Endothelial cell of umbilical vein (primary cell): Measurements from ENCODE around the gene PCBD1. TPM values are rescaled to one million over a fixed set of nuclear protein-coding genes. Genes with fewer than 3 reads are reported as not detected.

Source experiments
- BruUV-seq: library from RNA; stranded (reverse); fragments of 400-500 nt; replicated peaks from 2 replicates; lab custom pipeline; 2021; lab: Mats Ljungman, UMichigan
- CTCF ChIA-PET: fragments of 300-600, 350-600 bp; sonication (Branson Sonifier 250); formaldehyde crosslinking; loops from one replicate; lab custom pipeline; 2021; ENCODE audit warnings: antibody characterized with exemption, inconsistent platforms; lab: Charles Lee
- POLR2A ChIA-PET: fragments of 300-600, 350-600 bp; sonication (Branson Sonifier 250); formaldehyde crosslinking; loops from one replicate; lab custom pipeline; 2021; ENCODE audit warnings: antibody characterized with exemption, inconsistent platforms; lab: Charles Lee
- DNase-seq: peaks from one replicate; pipeline ENCODE4 v3.0.0-alpha.2; 2011; ENCODE audit warnings: low read depth, low spot score
- FAIRE-seq: peaks from 2 replicates; lab custom pipeline; 2011; peaks lifted over from hg19 to GRCh38; lab: Jason Lieb, UNC
- H2AFZ ChIP-seq: 2 replicates; pipeline ENCODE4 v1.6.0; 2012; ENCODE audit warnings: low read depth, low read length, control low read depth, inconsistent platforms
- H3K27ac ChIP-seq: 2 replicates; pipeline ENCODE4 v1.5.1; 2011; ENCODE audit warnings: low read depth, mild to moderate bottlenecking, control low read depth, low read length, moderate library complexity; ENCODE audit not compliant: insufficient read depth
- H3K27me3 ChIP-seq, 2 experiments: 2 replicates each; pipeline versions ENCODE4 v1.6.0 to v1.6.1; 2011; ENCODE audit warnings: low read length in 2 of 2, mixed read lengths in 1 of 2; ENCODE audit not compliant: control insufficient read depth in 2 of 2, insufficient read depth in 2 of 2
- H3K36me3 ChIP-seq, 2 experiments: 2 replicates in 1 of 2; 3 replicates in 1 of 2; pipeline ENCODE4 v1.5.1; 2011; ENCODE audit warnings: low read length in 2 of 2, mild to moderate bottlenecking in 1 of 2, moderate library complexity in 1 of 2; ENCODE audit not compliant: control insufficient read depth in 2 of 2, insufficient read depth in 2 of 2; ENCODE audit errors: extremely low read depth in 1 of 2
- H3K4me1 ChIP-seq: 3 replicates; pipeline ENCODE4 v1.5.1; 2011; ENCODE audit warnings: mild to moderate bottlenecking, low read length; ENCODE audit not compliant: control insufficient read depth, insufficient read depth; ENCODE audit errors: extremely low read depth
- H3K4me2 ChIP-seq: 2 replicates; pipeline ENCODE4 v1.6.1; 2011; ENCODE audit warnings: low read length, control low read depth, mixed read lengths; ENCODE audit not compliant: insufficient read depth
- H3K4me3 ChIP-seq, 3 experiments: fragments of 200-600 bp in 1 of 3; sonication (generic), shearing (Covaris generic) in 1 of 3; replicated peaks in 1 of 3; 2 replicates each; pipeline ENCODE4 v1.5.1; 2011 to 2016; ENCODE audit warnings: control low read depth in 3 of 3, low read length in 3 of 3, mild to moderate bottlenecking in 2 of 3, inconsistent platforms in 1 of 3, low read depth in 1 of 3, moderate library complexity in 1 of 3; ENCODE audit not compliant: insufficient read depth in 1 of 3
- H3K79me2 ChIP-seq: 2 replicates; pipeline ENCODE4 v1.6.0; 2012; ENCODE audit warnings: low read length, inconsistent platforms; ENCODE audit not compliant: control insufficient read depth, insufficient read depth
- H3K9ac ChIP-seq: replicated peaks from 2 replicates; pipeline ENCODE3; 2011; ENCODE audit warnings: low read length, control low read depth; ENCODE audit not compliant: insufficient read depth; ENCODE audit errors: extremely low read depth
- H3K9me1 ChIP-seq: replicated peaks from 3 replicates; pipeline ENCODE4 v1.6.0; 2011; ENCODE audit warnings: mild to moderate bottlenecking, low read length; ENCODE audit not compliant: control insufficient read depth, insufficient read depth; ENCODE audit errors: extremely low read depth
- H3K9me3 ChIP-seq: replicated peaks from 2 replicates; pipeline ENCODE4 v1.5.1; 2012; ENCODE audit warnings: low read length, inconsistent platforms; ENCODE audit not compliant: control insufficient read depth, insufficient read depth
- H4K20me1 ChIP-seq: replicated peaks from 2 replicates; pipeline ENCODE3; 2011; ENCODE audit warnings: mild to moderate bottlenecking, low read length; ENCODE audit not compliant: control insufficient read depth, insufficient read depth; ENCODE audit errors: extremely low read depth
- CTCF ChIP-seq, 2 donors: IDR thresholded peaks; 1 replicate in 1 of 2; 2 replicates in 1 of 2; pipeline ENCODE4 v1.5.1; 2011; ENCODE audit warnings: low read length in 2 of 2, mild to moderate bottlenecking in 2 of 2, moderate library complexity in 2 of 2, control low read depth in 1 of 2, inconsistent platforms in 1 of 2, low read depth in 1 of 2; ENCODE audit not compliant: insufficient read depth in 1 of 2; ENCODE audit errors: extremely low read depth in 1 of 2
- EZH2 ChIP-seq: IDR thresholded peaks from 2 replicates; pipeline ENCODE4 v1.6.1; 2012; ENCODE audit warnings: borderline replicate concordance, low read depth, mild to moderate bottlenecking, moderate library complexity, low read length, inconsistent platforms; ENCODE audit not compliant: severe bottlenecking
- FOS ChIP-seq: IDR thresholded peaks from 2 replicates; pipeline ENCODE4 v1.6.1; 2011; ENCODE audit warnings: mild to moderate bottlenecking, low read length, moderate library complexity, borderline replicate concordance; ENCODE audit not compliant: insufficient read depth
- GATA2 ChIP-seq: IDR thresholded peaks from 2 replicates; pipeline ENCODE4 v1.7.0; 2011; ENCODE audit warnings: low read depth, mild to moderate bottlenecking, moderate library complexity, mixed read lengths, low read length; ENCODE audit not compliant: insufficient read length, insufficient read depth
- JUN ChIP-seq: IDR thresholded peaks from 2 replicates; pipeline ENCODE4 v1.6.1; 2011; ENCODE audit warnings: borderline replicate concordance, low read depth; ENCODE audit not compliant: insufficient read length, insufficient read depth
- MAX ChIP-seq: IDR thresholded peaks from 2 replicates; pipeline ENCODE4 v1.6.1; 2011; ENCODE audit not compliant: insufficient read depth, insufficient read length
- MYC ChIP-seq: IDR thresholded peaks from one replicate; pipeline ENCODE4 v1.6.1; 2011; ENCODE audit warnings: mild to moderate bottlenecking, low read depth, low read length
- POLR2A ChIP-seq: IDR thresholded peaks from 2 replicates; pipeline ENCODE4 v1.6.1; 2012; ENCODE audit warnings: low read depth, mild to moderate bottlenecking, control low read depth, low read length
- POLR2AphosphoS5 ChIP-seq: IDR thresholded peaks from 2 replicates; pipeline ENCODE4 v1.6.1; 2012; ENCODE audit warnings: low read depth, mild to moderate bottlenecking, control low read depth, low read length, moderate library complexity; ENCODE audit not compliant: insufficient read depth
- dilution Hi-C: fragments of 300-500 bp; cut with MboI; formaldehyde crosslinking; loops from one replicate; pipeline ENCODE4 v1.15.0; 2019; ENCODE audit warnings: low sequenced_read_pairs; ENCODE audit not compliant: extremely low pct_ligation_motif_present
- intact Hi-C: fragments of 100-400 bp; cut with micrococcal nuclease; formaldehyde crosslinking; loops from one replicate; pipeline ENCODE4 v1.10.0; 2022
- polyA plus RNA-seq, 4 experiments: library from polyadenylated mRNA; depleted of rRNA in 3 of 4; stranded (reverse) in 3 of 4; unstranded in 1 of 4; fragments of >200 nt; gene quantifications; 2 replicates each; pipeline versions ENCODE4 v1.2.1 to v1.2.3, GENCODE V29; 2011 to 2012; ENCODE audit warnings: missing spikeins in 1 of 4
- total RNA-seq: library from RNA; stranded (reverse); gene quantifications from 2 replicates; pipeline ENCODE4 v1.2.3, GENCODE V29; 2021

PCBD1 gene
- total and polyA plus RNA-seq, 2 donors (not counting 3 experiments of a cell fraction or from before 2014, with no cell fraction given), result 95.7 to 113 TPM

GRCh38 chr10:70927189-70927943, 39.0 kb upstream of the PCBD1 start:
- Histone ChIP-seq H3K9me3 (no peaks in the 10 kb centered on the region), H3K4me1 (no peaks in the 10 kb centered on the region), H3K79me2 (no peaks in the 10 kb centered on the region), H3K9ac (no peak overlapping the region), H3K4me3 (no peak overlapping the region), H3K36me3 (no peaks in the 10 kb centered on the region), H3K27me3 (peaks cover 4 to 13% of the 10 kb centered on the region in 2 experiments), H4K20me1 (no peaks in the 10 kb centered on the region), H3K9me1 (no peaks in the 10 kb centered on the region), H2AFZ (no peak overlapping the region), H3K4me2 (no peak overlapping the region), H3K27ac (no peak overlapping the region)
- no peak for DNase-seq
- POLR2A ChIA-PET, result no interaction called here
- BruUV-seq, result no TSS peak
- no peak for FAIRE-seq
- intact Hi-C loops (loop anchor here (5.0 to 10.0 kb wide), 2 partner anchors 137 to 345 kb away; no protein-coding TSS in a partner anchor), dilution Hi-C loops (no loop called here)
- TF ChIP-seq FOS, result no peak
- no peak for TF ChIP-seq EZH2
- no peak for TF ChIP-seq MYC
- no peak for TF ChIP-seq GATA2
- no peak for TF ChIP-seq MAX
- no peak for TF ChIP-seq POLR2AphosphoS5
- no peak for TF ChIP-seq CTCF (IDR thresholded peaks at IDR 0.05; ENCODE audit: extremely low read depth in 1 of 2, insufficient read depth in 1 of 2, low read depth in 1 of 2, low read length in 2 of 2)
- no peak for TF ChIP-seq POLR2A
- no peak for TF ChIP-seq JUN
- CTCF ChIA-PET, result interaction anchor here (1.2 to 5.3 kb wide), 7 partner anchors 137 to 362 kb away, joined by 3 to 108 read pairs (median 6); no protein-coding TSS in a partner anchor
